GM18907 (cell line): ENCODE measurements around the gene RMI2.

Experiments used
- ATAC-seq: cut with Tn5 transposase; IDR thresholded peaks from one replicate; pipeline ENCODE4 v1.9.1; 2021; ENCODE audit warnings: mild to moderate bottlenecking, moderate library complexity; ENCODE audit not compliant: unreplicated experiment

RMI2 gene

DNA sequence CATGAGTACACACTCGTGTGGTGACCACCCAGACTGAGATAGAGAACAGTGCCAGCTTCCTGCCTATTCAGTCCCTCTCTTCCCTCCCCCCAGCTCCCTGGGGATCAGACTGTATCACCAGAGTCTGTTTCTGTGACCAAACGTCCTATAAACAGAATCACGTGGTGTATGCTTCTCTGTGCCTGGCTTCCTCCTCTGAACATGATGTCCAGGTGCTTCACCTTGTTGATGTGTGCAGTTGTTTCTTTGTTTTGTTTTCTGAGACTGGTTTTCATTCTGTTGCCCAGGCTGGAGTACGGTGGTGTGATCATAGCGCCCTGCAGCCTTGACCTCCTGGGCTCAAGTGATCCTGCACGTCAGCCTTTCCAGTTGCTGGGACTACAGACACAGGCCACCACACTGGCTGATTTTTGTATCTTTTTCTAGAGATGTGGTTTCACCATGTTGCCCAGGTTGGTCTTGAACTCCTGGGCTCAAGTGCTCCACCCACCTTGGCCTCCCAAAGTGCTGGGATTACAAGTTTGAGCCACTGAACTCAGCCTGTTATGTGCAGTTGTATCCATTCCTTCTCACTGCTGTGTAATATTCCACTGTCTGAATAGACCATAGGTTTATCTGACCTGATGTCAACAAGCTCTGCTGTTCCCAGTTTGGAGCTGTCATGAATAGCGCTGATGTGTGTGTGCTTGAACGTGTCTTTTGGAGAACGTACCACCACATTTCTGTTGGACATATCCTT is 35.2 kb upstream of the RMI2 start:
- ATAC-seq, result peak; percentile 48

- ATAC-seq, result no peak
Measured at GRCh38 chr16:11310634-11310977, 34.7 kb upstream of the RMI2 start.

GRCh38 chr16:11310997-11311561 is 34.2 kb upstream of the RMI2 start:
- ATAC-seq, result peak; percentile 41

GRCh38 chr16:11312718-11313492 is 32.4 kb upstream of the RMI2 start:
- no peak for ATAC-seq

- no peak for ATAC-seq
Measured at GRCh38 chr16:11313493-11314308, 31.6 kb upstream of the RMI2 start.

DNA sequence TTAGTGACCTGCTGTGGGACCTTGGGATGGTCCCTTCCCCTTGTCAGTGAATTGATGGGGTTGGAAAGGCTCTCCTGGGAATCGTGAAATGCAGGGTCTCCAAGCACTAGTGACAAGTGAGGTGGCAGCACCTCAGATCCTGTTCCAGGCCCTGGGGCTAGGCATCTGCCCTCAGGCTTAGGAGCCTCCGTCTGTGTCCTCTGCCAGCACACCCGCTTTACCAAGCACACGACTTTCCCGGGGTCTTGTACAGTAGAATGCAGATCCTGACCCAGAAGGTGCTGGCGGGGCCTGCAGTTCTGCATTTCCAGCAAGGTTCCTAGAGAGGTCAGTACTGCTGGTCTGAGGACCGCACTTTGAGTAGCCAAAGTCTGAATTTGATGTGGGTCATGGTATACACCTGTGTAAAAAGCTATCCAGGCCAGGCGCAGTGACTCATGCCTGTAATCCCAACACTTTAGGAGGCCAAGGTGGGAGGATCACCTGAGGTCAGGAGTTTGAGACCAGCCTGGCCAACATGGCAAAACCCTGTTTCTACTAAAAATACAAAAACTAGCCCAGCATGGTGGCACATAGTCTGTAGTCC is 30.9 kb upstream of the RMI2 start:
- no peak for ATAC-seq

- no peak for ATAC-seq
Measured at GRCh38 chr16:11315510-11315909, 29.7 kb upstream of the RMI2 start.

GRCh38 chr16:11316331-11317015 is 28.8 kb upstream of the RMI2 start:
- ATAC-seq, result no peak

DNA sequence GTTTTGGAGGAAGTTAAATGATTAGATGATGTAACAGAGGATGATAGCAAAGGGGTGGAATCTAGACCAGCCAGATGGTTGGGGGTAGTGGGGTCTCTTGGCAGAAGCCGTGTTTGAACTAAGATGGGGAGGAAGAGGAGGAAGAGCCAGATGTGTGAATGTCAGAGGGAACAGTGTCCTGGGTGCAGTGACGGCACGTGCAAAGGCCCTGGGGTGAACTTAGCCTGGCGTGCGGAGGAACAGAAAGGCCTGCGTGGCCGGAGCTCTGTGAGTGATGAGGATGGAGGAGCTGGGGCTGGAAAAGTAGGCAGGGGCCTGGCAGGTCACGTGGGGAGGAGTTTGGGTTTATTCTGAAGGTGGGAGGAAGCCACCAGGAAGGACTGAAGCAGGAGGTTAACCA is 26.4 kb upstream of the RMI2 start:
- no peak for ATAC-seq

DNA sequence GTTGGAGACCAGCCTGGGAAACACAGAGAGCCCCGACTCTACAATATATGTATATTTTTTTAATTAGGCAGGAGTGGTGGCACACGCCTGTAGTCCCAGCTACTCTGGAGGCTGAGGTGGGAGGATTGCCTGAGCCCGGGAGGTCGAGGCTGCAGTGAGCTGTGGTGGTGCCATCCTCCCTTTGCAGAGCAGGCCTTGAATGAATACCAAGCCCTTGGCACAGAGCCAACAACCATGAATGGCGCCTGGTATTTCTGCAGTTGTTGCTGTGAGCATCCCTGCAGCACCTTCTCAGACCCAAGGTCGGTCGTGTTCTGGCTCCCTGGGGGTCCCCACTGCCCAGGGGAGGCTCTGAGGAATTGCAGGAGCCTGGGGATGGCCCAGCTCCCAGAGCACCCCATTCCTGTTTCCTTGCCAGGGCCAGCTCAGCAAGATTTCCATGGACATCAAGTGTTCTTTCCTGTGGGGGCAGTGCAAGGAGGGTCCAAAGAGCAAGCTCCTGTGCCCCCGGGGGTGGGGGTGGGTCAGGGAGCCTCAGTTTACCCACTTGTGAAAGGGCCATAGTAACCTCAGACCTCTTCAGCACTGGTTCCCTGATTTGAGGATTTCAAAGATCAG is 25.6 kb upstream of the RMI2 start:
- no peak for ATAC-seq

DNA sequence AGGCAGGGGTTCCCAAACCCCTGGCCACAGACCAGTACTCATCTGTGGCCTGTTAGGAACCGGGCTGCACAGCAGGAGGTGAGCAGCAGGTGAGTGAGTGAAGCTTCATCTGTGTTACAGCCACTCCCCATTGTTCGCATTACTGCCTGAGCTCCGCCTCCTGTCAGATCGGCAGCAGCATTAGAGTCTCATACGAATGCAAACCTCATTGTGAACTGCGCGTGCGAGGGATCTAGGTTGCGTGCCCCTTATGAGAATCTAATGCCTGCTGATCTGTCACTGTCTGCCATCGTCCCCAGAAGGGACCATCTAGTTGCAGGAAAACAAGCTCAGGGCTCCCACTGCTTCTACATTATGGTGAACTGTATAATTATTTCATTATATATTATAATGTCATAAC is 25.1 kb upstream of the RMI2 start:
- ATAC-seq, result no peak

GRCh38 chr16:11321662-11322061 is 23.6 kb upstream of the RMI2 start:
- no peak for ATAC-seq

GRCh38 chr16:11322823-11323222 is 22.4 kb upstream of the RMI2 start:
- ATAC-seq, result no peak

- no peak for ATAC-seq
Measured at GRCh38 chr16:11323551-11324336, 21.5 kb upstream of the RMI2 start.

DNA sequence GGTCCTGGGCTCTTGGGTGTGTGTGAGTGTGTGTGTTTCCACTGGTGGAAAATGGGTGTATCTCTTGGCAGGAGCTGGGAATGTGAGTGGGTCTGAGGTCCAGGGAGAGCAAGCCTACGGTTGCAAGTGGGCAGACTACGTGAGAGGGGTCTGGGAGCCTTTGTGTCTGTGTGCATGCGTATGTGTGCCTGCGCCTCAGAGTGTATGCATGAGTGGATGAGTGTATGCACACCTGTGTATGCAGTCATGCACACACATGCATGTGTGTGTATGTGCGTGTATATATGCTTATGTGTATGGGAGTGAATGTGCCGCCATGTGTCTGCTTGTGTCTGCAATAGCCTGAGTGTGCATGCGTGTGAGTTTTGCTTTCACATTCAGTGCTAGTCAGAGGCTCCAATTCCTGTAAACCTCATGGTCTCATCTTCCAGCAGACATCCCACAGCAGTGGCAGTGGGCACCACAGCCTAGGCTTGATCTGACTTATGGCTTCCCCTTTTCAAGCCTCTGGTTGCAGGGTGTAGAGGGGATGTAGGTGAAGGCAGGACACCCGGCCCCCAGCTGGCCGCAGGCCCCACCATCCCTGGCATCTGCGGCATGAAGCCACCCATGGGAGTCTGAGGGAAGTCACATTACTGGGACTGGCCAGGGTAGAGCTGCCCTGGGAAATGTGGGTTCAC is 19.7 kb upstream of the RMI2 start:
- ATAC-seq, result no peak

- no peak for ATAC-seq
Measured at GRCh38 chr16:11326084-11326736, 19.0 kb upstream of the RMI2 start.

DNA sequence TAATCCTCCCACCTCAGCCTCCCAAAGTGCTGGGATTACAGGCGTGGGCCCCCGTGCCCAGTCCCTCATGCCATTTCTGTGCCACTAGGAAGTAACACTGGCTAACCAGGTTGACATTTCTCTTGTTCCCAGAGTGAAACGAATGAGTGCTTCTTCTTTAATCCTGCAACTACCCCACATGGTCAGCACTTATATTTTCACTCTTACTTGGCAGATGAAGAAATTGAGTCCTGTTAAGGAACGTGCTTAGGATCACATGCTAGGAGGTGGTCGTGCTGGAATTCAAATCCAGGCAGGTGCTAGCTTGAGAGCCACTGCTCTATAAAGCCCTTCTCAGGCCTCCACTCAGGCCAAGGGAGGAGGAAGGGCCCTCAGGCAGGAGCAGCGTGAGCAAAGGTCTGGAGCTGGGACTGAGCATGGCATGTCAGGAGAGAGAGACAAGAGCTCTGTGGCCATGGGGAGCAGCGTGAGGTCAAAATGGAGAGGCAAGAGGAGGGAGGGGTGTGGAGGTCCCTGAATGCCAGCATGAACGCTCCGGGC is 18.5 kb upstream of the RMI2 start:
- no peak for ATAC-seq
